RPMI7951 (cell line): Measurements from ENCODE around the gene DHRS7B. TPM values are rescaled to one million over a fixed set of nuclear protein-coding genes. Genes with fewer than 3 reads are reported as not detected.

ENCODE experiments used
- DNase-seq: peaks from one replicate; pipeline ENCODE4 v3.0.0-alpha.2; 2012; ENCODE audit warnings: low read depth
- total RNA-seq: library from RNA; depleted of rRNA; stranded (reverse); fragments of >200 nt; shearing (Covaris generic); gene quantifications from 2 replicates; pipeline ENCODE4 v1.2.3, GENCODE V29; 2014

DHRS7B gene
- total RNA-seq, 1 experiment from 2014 or later: 15.9 TPM

GRCh38 chr17:21157586-21158370 is 31.0 kb downstream of the DHRS7B start:
- no peak for DNase-seq

- DNase-seq: no peak
Measured at GRCh38 chr17:21160401-21160800, 33.6 kb downstream of the DHRS7B start.

DNA sequence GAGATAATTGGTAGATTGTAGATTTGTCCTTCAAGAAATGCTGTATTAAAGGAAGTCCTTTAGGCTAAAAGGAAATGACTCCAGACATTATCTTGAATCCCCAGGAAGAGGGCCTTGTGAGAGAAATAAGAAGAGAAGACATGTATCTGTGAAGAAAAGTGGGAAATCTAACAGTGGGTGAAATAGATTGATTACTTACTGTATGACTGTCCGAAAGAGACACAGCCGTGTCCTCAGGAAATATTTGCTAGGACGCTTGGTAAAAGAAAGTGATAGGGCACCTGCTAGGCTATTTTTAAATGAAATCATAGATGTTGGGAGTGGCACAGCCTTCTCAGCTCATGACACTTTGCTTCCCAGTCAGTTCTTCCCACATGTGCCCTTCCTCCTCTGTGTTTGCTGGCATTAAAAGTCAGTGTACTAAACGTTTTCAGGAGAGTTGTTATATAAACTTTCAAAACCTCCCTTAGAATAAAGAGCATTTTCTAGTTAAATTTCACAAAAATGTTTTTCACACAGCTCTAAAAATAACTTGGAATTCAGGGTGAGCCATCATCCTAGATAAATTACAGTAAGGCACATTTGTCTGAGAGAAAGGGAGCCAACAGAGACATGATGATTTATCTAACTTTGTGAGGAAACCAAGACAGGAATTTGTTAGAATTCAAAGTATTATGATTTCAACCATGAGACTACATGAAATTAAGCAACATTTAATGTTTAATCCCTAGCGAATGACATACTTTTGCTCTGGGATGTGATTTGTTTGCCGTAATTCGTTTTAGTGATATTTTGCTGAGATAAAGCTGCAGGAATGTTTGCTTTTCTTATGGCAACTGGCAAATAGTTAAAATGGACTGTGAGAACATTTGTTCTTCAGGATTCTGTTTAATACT is 35.0 kb downstream of the DHRS7B start:
- DNase-seq: no peak

DNA sequence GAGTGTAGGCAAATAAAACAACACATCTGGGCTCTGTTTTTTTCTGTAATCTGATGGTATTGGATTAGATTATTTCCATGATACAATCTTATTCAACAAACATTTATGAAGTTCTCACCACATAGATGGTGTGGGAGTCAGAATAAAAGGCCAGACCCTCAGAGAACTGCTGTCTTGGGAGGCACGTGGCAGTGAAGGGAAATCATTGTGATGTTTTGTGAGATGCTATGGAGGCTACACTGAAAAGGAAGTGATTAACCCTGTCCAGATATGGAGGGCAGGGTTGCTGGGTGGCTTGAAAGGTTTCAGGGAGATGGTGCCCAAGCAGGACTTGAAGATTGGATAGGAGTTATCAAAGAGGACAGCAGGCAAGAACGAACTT is 35.6 kb downstream of the DHRS7B start:
- no peak for DNase-seq

- DNase-seq: no peak
Measured at GRCh38 chr17:21163101-21163500, 36.3 kb downstream of the DHRS7B start.

DNA sequence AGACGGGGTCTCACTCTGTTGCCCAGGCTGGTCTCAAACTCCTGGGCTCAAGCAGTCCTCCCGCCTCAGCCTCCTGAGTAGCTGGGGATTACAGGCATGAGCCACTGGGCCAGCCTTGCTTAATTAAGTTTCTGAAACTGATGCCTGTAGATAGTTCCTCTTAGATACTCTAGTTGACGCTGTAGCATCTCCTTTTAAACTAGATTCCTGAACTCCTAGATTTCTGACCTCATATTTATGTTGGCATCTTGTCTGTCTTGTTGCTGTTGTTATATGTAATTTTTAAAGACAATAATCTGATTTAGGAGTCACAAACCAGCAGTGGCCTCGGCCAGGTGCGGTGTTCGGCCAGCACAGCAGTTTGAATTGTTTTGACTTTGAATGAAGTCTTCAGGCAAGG is 37.5 kb downstream of the DHRS7B start:
- DNase-seq: no peak

- no peak for DNase-seq
Measured at GRCh38 chr17:21164620-21165019, 37.9 kb downstream of the DHRS7B start.

GRCh38 chr17:21165922-21166594 is 39.3 kb downstream of the DHRS7B start:
- DNase-seq: no peak

DNA sequence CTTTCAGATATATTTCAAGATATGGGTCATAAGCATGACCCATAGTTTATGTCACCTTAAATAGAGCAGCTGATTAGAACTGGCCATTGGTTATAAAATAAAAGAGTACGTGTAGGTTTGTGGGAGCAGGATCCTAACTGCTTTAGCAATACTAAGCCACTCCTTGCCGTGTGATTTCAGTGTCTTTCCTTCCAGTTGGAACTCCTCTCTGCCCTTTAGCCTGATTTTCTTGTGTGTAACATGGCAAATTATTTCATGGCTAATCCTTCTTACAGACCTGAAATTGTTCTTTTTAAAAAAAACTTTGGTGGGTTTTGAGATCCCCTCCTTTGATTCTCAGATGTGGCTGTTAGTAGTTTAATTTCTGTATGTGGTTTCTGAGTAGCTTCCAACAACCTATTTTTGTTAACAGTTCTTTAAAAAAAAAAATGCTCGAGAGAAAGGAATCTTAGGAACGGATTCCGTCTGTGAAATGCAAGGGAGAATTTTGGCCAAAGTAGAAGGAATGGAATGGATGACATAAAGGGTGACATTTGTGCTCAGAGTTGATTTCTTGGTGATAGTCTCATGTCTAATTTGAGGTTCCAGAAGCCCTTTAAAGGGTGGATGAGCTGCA is 39.9 kb downstream of the DHRS7B start:
- no peak for DNase-seq

DNA sequence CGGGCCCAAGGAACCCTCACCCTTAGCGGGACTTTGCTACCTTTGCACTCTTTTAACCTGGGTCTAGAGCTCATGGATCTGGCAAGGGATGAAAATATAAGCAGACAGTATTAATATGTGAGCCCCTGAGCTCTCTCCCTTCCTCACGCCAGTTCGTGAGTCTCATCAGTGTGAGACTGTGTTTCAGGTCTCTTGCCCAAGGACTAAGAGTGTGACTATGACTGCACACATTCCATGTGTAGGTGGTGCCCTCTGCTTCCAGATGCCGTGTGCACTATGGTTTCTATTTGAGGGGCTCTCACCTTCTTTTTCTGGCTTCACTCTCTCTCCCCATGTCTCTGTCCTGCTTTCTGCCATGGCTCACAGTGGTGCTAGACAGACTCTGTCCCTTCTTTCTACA is 40.5 kb downstream of the DHRS7B start:
- no peak for DNase-seq

GRCh38 chr17:21168555-21168865 is 41.7 kb downstream of the DHRS7B start:
- no peak for DNase-seq

GRCh38 chr17:21169496-21169895 is 42.7 kb downstream of the DHRS7B start:
- DNase-seq: no peak

GRCh38 chr17:21170809-21171208 is 44.0 kb downstream of the DHRS7B start:
- DNase-seq: no peak

GRCh38 chr17:21171309-21171922 is 44.7 kb downstream of the DHRS7B start:
- DNase-seq: no peak

GRCh38 chr17:21171970-21172510 is 45.3 kb downstream of the DHRS7B start:
- DNase-seq: no peak

DNA sequence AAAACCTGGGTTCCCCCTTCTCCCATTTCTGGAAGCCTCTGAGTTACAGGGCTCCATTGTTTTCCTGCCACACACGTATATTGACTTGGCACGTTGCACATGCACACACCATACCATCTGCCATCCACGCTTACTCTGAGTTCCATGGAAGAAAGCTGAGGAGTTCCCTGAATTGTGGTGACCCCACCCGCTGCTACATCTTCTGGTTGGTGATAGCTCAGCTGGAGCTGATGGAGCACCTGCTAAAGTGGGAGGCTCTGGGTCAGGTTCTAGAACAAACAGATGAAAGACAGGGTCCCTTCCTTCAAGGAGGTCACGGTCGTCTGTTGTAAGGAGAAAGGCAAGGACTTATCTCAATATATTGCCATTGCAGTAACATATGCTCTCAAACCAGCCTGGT is 46.1 kb downstream of the DHRS7B start:
- no peak for DNase-seq

GRCh38 chr17:21173543-21173942 is 46.8 kb downstream of the DHRS7B start:
- no peak for DNase-seq

GRCh38 chr17:21174186-21174585 is 47.4 kb downstream of the DHRS7B start:
- DNase-seq: no peak

GRCh38 chr17:21174713-21175112 is 47.9 kb downstream of the DHRS7B start:
- DNase-seq: no peak

DNA sequence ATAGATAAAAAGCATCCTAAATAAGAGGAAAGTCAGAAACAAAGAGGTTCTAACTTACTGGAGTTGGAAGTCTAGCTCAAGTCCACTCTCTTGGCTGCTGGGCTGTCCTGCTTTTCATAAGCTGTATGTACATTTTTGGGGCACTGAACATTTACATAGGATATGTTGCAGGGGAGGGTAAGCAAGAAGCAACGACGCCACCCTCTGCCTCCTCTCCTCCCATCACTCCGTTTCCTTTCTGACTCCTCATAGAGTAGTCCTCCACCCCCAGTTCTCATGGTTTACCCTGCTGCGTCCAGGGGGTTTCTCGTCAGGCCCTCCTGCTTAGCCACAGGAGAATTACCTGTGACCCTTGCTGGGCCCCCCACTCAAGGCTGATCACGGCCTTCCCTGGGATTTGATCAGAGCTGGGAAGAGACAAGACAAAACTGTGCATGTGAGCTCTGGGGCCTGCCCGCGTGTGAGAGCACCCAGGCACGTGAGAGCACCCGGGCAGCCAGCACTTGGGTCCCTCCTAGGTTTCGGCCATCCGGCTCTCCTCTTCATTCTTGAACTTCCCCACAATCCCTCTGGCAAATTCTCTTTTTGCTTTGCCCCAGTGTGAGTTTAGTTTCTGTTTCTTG is 50.1 kb downstream of the DHRS7B start:
- no peak for DNase-seq

DNA sequence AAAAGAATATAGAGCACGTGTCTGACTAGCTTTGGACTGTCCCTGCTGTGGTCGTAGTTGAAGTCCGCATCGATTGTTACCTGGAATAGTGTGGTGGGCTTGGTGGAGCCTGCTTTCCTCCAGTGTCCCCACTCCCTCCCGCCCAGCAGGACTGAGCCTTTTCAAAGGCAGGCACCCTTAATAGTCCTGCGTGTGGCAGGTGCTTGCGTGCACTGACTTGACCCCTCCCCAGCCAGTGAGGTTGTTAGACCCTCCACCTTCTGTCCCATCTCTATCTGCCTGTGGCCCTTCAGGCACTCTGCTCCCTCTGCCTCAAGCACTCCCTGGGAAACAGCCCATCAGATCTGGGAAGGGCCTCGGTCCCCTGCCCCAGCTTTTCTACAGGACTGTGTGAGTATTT is 50.6 kb downstream of the DHRS7B start:
- no peak for DNase-seq
